ENCODE measurements around the gene OR6C65.

Gene OR6C65

GRCh38 chr12:55448825-55449224, 48.5 kb downstream of the OR6C65 start:
- no peak for DNase-seq
